Stimulated activated CD4-positive, alpha-beta T cell treated with anti-CD3 and anti-CD28 coated beads, Interleukin-15, amount 100 ng/mL, for 24 hours (primary cell): ENCODE measurements around the gene RNF214.

ENCODE experiments used
- DNase-seq: peaks from one replicate; pipeline ENCODE4 v3.0.0-alpha.2; 2020

Gene RNF214

GRCh38 chr11:117289795-117290194, 57.3 kb downstream of the RNF214 start:
- DNase-seq: no peak

- no peak for DNase-seq
These were observed 58.4 kb downstream of the RNF214 start, which contains the start of gene BACE1-AS for GRCh38 chr11:117290809-117291396. Gene BACE1-AS (plus strand): TSS chr11:117291346.

GRCh38 chr11:117292616-117293015, 60.1 kb downstream of the RNF214 start:
- no peak for DNase-seq

- DNase-seq: no peak
These were observed 63.1 kb downstream of the RNF214 start for GRCh38 chr11:117295438-117296137.

- DNase-seq: no peak
These were observed 64.4 kb downstream of the RNF214 start for GRCh38 chr11:117296881-117297280.

DNA sequence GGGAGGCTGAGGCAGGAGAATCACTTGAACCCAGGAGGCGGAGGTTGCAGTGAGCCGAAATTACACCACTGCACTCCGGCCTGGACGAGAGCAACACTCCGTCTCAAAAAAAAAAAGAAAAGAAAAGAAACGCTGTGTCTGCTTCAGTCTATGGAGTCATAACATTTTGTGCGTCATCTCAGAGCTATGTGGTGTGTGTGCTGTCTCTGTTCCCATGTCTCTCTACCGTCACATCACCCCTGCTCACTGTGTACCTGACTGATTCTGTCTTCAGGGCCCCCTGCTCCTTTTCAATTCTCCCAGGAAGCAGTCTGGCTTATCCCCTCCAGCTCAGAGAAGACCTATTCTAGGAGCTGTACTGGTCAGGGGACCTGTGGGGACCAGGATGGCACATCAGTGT, 65.7 kb downstream of the RNF214 start:
- DNase-seq: no peak

DNA sequence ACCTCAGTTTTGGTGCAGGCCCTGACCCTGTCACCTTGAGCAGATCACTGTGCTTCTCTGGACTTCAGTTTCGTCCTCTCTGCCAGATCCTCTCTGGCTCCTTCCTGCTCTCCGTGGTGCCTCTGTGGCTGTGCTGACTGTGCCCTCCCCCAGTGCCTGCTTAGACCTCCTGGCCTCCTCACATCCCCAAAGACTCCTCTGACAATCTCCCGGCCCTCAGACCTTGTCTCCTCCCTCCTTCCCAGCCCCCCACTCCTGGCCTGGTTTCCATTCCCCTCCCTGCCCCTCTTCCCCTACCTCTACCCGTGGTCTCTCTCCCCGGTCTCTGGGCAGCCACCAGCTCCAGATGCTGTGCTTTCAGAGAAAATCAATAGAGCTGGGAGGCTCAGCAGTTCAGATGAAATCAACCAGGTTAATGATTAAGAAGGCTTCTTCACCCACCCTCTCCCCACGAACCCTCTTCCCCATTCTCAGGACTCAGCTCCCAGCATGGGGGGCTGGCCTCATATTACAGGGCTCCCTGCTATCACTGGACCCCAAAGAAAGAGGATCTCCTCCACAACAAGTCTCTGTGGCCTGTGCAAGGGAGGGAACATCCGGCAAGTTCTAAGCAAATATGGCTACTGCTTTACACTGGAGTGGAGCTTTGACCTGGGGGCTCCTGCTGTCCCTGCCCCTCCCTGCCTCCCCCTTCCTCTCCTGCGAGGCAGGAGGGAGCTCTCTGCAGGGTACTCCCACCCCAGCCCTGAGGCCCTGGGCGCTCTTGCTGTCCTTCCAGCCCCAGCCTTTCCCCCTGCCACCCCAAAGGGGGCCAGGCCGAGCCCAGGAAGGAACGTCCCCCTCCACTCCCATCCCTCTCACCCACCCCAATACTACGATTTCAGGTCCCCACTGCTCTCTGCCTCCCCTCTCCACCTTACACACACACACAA, 67.1 kb downstream of the RNF214 start:
- DNase-seq: no peak

DNA sequence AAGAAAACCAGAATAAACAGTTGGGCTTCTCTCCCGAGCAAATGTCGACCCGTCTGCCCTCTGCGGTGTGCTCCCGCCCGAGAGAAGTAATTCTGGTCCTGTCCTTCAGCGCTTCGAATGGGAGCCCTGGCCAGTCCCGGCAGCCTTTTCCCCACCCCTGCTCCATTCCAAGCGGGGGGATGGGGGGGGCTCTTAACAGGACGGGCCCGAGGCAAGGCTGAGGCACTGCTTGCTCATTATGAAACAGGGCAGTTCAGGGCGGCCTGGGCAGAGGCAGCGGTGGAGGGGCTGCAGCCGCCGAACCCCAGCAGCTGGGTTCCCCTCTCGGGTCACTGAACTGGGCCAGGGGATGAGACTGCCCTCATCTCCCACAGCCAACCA, 67.8 kb downstream of the RNF214 start:
- no peak for DNase-seq

DNA sequence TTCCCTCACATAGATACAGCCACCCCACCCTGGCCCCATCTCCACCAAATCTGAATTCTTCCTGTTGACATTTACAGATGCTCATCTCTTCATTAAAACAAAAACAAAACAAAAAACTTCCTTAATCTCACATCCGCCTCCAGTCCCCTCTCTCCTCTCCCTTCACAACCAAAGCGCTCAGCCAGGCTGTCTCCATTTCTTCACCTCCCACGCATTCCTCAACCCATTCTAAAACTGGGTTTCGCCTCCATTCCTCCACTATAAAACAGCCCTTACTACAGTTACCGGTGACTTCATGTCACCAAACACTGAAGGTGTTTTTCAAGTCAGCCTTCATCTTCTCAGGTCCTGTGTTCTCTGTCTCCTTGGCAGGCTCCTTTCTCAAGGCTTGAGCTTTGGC, 68.3 kb downstream of the RNF214 start:
- DNase-seq: no peak

DNA sequence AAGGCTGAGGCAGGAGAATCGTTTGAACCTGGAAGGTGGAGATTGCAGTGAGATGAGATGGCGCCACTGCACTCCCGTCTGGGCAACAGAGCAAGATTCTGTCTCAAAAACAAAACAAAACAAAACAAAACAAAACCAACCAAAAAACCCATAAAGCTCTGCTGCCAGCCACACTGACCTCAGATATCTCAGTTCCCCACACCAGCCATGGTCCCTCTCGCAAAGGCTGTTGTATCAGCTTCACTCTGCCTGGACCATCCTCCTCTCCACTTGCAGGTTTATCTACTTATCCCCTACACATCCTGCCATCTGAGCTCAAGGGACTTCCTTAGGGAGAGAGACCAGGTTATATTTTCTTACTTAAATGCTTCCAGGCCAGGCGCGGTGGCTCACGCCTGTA, 69.8 kb downstream of the RNF214 start:
- DNase-seq: no peak

- no peak for DNase-seq
These were observed 70.6 kb downstream of the RNF214 start for GRCh38 chr11:117303101-117303500.

DNA sequence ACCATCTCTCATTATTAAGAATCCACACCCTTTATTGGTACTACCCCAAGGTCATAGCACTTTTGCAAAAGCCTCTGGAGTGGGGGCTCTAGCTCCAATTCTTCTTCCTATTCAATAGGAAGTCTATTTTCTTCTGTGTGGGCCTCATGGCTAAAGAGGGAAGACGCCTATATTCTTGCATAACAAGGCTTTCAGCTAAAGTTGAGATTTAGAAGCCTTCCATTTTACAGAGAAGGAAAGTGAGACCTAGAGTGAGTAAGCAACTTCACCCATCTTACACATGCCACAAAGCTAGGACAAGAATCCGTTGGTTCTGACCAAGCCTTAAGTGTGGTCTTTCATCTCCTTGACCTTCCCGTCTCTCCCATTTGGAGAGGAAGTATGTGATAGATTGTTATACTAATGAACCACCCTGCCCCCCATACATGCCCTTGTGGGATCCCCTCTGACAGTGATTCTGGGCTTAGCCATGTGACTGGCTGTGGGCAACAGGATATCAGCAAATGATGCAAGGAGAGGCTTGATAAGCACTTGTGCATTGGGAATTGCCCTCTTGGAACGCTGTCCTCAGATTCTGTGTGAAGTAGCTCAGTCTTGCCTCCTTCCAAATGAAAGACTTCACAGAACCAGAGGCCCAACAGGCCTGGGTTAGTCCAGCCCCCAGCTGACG, 71.3 kb downstream of the RNF214 start:
- DNase-seq: no peak

- no peak for DNase-seq
These were observed 72.7 kb downstream of the RNF214 start for GRCh38 chr11:117305145-117305544.

DNA sequence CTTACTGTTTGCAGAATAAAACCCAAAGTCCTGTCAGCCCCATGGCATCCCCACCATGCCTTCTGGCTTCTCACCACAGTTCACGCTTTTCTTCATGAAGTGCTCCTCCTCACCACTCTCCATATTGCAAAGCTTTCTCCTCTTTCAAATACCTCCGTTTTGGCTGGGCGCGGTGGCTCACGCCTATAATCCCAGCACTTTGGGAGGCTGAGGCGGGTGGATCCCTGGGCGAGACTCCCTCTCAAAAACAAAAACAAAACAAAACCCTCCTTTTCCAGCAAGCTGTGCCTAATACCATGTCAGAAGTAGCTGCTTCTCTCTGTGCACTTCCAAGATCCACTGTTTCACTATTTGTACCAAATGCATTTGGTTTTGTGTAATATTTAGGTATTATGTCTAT, 76.8 kb downstream of the RNF214 start:
- no peak for DNase-seq

- no peak for DNase-seq
These were observed 80.6 kb downstream of the RNF214 start for GRCh38 chr11:117313091-117313490.

- no peak for DNase-seq
These were observed 81.6 kb downstream of the RNF214 start for GRCh38 chr11:117313828-117314768.

DNA sequence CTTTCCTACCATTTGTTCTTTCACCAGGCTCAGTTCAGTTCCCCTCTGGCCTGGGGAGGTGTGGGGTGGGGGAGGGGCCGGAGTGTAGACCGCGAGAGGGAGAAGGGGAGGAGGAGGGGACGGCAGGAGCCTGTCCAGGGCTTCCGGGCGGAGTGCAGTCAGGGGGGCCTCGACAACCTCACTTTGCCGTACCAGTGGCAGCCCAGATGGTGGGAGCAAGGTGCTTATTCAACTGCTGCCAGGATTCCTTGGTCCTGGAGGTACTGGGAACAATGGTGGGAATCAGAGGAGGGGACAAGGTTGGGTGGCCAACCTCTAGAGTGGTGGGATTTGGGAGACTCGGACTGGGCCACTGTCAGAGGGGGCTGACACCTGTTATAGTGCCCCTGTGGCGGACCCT, 82.4 kb downstream of the RNF214 start:
- no peak for DNase-seq

- peak; percentile 46 for DNase-seq
These were observed 83.1 kb downstream of the RNF214 start for GRCh38 chr11:117315285-117316196.

DNA sequence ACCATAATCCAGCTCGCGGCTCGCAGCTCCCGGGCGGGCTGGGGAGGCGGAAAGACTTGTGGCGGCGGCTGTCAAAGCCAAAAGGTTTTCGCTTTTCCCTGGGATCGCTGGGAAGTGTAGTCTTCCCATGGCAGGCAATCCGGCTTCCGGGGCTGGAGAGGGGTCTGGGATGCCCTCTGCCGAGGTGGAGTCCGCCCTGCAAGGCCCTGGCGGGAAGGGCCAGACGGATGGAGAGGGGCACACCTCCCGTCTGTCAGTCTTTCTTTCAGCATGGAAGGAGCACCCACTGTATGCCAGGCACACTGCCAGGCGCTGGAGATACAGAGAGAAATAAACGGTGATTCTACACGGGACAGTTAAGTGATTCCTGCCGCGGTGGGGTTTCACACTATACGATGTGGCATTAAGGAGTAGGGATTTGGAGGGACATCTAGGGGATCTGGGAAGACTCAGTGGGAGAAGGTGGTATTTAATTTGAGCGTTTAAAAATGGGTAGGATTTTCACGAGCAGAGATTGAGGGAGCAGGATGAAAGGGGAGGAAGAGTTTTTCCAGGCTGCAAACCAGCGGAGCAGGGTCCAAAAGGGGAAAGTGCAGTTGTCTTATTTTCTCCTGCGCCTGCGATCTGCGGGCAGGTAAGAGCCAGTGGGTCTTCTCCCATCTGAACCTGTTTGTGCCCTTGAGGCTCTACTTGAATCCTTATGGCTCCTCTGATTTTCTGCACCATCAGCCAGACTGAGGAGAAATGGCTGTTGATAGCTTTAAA, 83.9 kb downstream of the RNF214 start, which contains the start of gene BACE1:
TSS of gene BACE1 (minus strand) at position 60 of the 765 bp plus-strand sequence. CDS start 461 bp downstream, outside the sequence.
- no peak for DNase-seq

GRCh38 chr11:117318738-117319137, 86.3 kb downstream of the RNF214 start:
- DNase-seq: no peak
